GDM1 (cell line): Measurements from ENCODE around the gene PIH1D1.

Experiments used
- DNase-seq: peaks from one replicate; lab custom pipeline; 2025; lab: John Stamatoyannopoulos, UW

Gene PIH1D1

GRCh38 chr19:49420227-49420626 is 31.4 kb downstream of the PIH1D1 start:
- no peak for DNase-seq

- no peak for DNase-seq
Measured at GRCh38 chr19:49419173-49419572, 32.4 kb downstream of the PIH1D1 start.

GRCh38 chr19:49418511-49418910 is 33.1 kb downstream of the PIH1D1 start:
- no peak for DNase-seq

GRCh38 chr19:49417088-49417487 is 34.5 kb downstream of the PIH1D1 start:
- no peak for DNase-seq

GRCh38 chr19:49415810-49416200 is 35.8 kb downstream of the PIH1D1 start:
- no peak for DNase-seq

- DNase-seq: no peak
Measured at GRCh38 chr19:49415102-49415809, 36.4 kb downstream of the PIH1D1 start.

GRCh38 chr19:49414256-49414655 is 37.4 kb downstream of the PIH1D1 start:
- DNase-seq: no peak

- DNase-seq: no peak
Measured at GRCh38 chr19:49413348-49413747, 38.3 kb downstream of the PIH1D1 start.

- no peak for DNase-seq
Measured at GRCh38 chr19:49411681-49412326, 39.8 kb downstream of the PIH1D1 start.

GRCh38 chr19:49409441-49410029 is 42.1 kb downstream of the PIH1D1 start:
- DNase-seq: peak; percentile 15

- no peak for DNase-seq
Measured at GRCh38 chr19:49408816-49409440, 42.7 kb downstream of the PIH1D1 start.

GRCh38 chr19:49407482-49408015 is 44.1 kb downstream of the PIH1D1 start:
- DNase-seq: no peak

GRCh38 chr19:49407079-49407478 is 44.5 kb downstream of the PIH1D1 start:
- no peak for DNase-seq

- no peak for DNase-seq
Measured at GRCh38 chr19:49403404-49404187, 48.0 kb downstream of the PIH1D1 start.

GRCh38 chr19:49400029-49400428 is 51.6 kb downstream of the PIH1D1 start:
- DNase-seq: no peak

- DNase-seq: no peak
Measured at GRCh38 chr19:49398931-49399330, 52.7 kb downstream of the PIH1D1 start.

GRCh38 chr19:49398001-49398615 is 53.5 kb downstream of the PIH1D1 start:
- DNase-seq: no peak

GRCh38 chr19:49396738-49397505 is 54.7 kb downstream of the PIH1D1 start:
- DNase-seq: no peak
